Measurements from ENCODE around the gene PTPN23. TPM values are rescaled to one million over a fixed set of nuclear protein-coding genes. Genes with fewer than 3 reads are reported as not detected.

The PTPN23 gene
- polyA plus RNA-seq, 3 donors, result 1.2 to 13.7 (median 1.3) TPM

GRCh38 chr3:47380026-47380600, 708 bp upstream of the PTPN23 start:
- peak overlapping the region; percentile 97 for H3K4me2 ChIP-seq (replicated peaks; ENCODE audit: extremely low read depth, low read length, poor library complexity, severe bottlenecking)
- peak overlapping the region; percentile 88 for H2AFZ ChIP-seq (ENCODE audit: insufficient read depth, low read depth, low read length, poor library complexity, severe bottlenecking)
- H3K4me1 Mint-ChIP-seq, result peaks cover 56% of the 10 kb centered on the region
- peaks cover 64% of the 10 kb centered on the region for H3K79me2 ChIP-seq (ENCODE audit: insufficient read depth, low read length)
- TF ChIP-seq CTCF (IDR thresholded peaks at IDR 0.05), result no peak
- H3K36me3 ChIP-seq (replicated peaks in 1 of 2; ENCODE audit: control insufficient read depth in 1 of 2, insufficient read depth in 2 of 2, low read length in 2 of 2), result peaks cover 0 to 5% of the 10 kb centered on the region in 2 donors
- WGBS (ENCODE audit: insufficient coverage), result 1% methylated on average over 16 of the region's 23 CpGs
- H3K4me3 ChIP-seq (replicated peaks in 1 of 3; ENCODE audit: low read depth in 2 of 3, low read length in 3 of 3), result peak overlapping the region; percentile 92 to 99 (median 94)
- peaks cover 38% of the 10 kb centered on the region for H4K20me1 ChIP-seq (ENCODE audit: insufficient read depth, low read length)
- H3K4me1 ChIP-seq (ENCODE audit: control insufficient read depth in 1 of 2, insufficient read depth in 2 of 2, low read length in 2 of 2), result peaks cover 46 to 51% of the 10 kb centered on the region in 2 donors
- H3K27ac Mint-ChIP-seq, result peak overlapping the region; percentile 98 to 100 (median 99)
- H3K9me3 ChIP-seq (replicated peaks in 1 of 2; ENCODE audit: control insufficient read depth in 1 of 2, insufficient read depth in 1 of 2, low read length in 2 of 2), result no peaks in the 10 kb centered on the region
- H3K9ac ChIP-seq (ENCODE audit: insufficient read depth, low read length, poor library complexity, severe bottlenecking), result peak overlapping the region; percentile 93
- intact Hi-C loops (cut with micrococcal nuclease), result loop anchor here (2.0 to 10.0 kb wide), 2 partner anchors 95 to 97 kb away; partner anchors contain the start of genes KIF9 (in 2 of the 2) and KLHL18 (in 2 of the 2)
- H3K27ac ChIP-seq (ENCODE audit: low read depth in 1 of 2, low read length in 2 of 2), result peak overlapping the region; percentile 97 to 98
- H3K27me3 ChIP-seq (ENCODE audit: control insufficient read depth in 2 of 2, insufficient read depth in 2 of 2, low read length in 2 of 2), result no peaks in the 10 kb centered on the region
- DNase-seq, result no peak
- H3K36me3 Mint-ChIP-seq, result peaks cover 6 to 13% of the 10 kb centered on the region in 2 donors
- peak overlapping the region; percentile 97 to 99 for H3K4me3 Mint-ChIP-seq
- no peaks in the 10 kb centered on the region for H3K9me3 Mint-ChIP-seq
- H3K27me3 Mint-ChIP-seq (ENCODE audit: low read depth in 3 of 3), result peaks cover 0 to 2% (median 0%) of the 10 kb centered on the region in 3 donors

- intact Hi-C loops (cut with micrococcal nuclease), result loop anchor here (2.0 to 10.0 kb wide), 2 partner anchors 97 to 99 kb away; partner anchors contain the start of genes KIF9 (in 2 of the 2) and KLHL18 (in 2 of the 2)
- H3K4me1 ChIP-seq (ENCODE audit: control insufficient read depth in 1 of 2, insufficient read depth in 2 of 2, low read length in 2 of 2), result peaks cover 42 to 49% of the 10 kb centered on the region in 2 donors
- Mint-ChIP-seq H3K4me1 (peaks cover 57% of the 10 kb centered on the region), H3K27me3 (ENCODE audit: low read depth in 3 of 3) (peaks cover 0 to 2% (median 0%) of the 10 kb centered on the region in 3 donors), H3K36me3 (peaks cover 11 to 22% of the 10 kb centered on the region in 2 donors), H3K9me3 (no peaks in the 10 kb centered on the region), H3K27ac (peak overlapping the region; percentile 98 to 100 (median 99)), H3K4me3 (peak overlapping the region; percentile 97 to 99)
- H3K27me3 ChIP-seq (ENCODE audit: control insufficient read depth in 2 of 2, insufficient read depth in 2 of 2, low read length in 2 of 2), result no peaks in the 10 kb centered on the region
- H4K20me1 ChIP-seq (ENCODE audit: insufficient read depth, low read length), result peaks cover 53% of the 10 kb centered on the region
- H3K9ac ChIP-seq (ENCODE audit: insufficient read depth, low read length, poor library complexity, severe bottlenecking), result peak overlapping the region; percentile 93
- DNase-seq, result peak; percentile 65 to 87 (median 76)
- peak overlapping the region; percentile 88 for H2AFZ ChIP-seq (ENCODE audit: insufficient read depth, low read depth, low read length, poor library complexity, severe bottlenecking)
- H3K4me3 ChIP-seq (replicated peaks in 1 of 3; ENCODE audit: low read depth in 2 of 3, low read length in 3 of 3), result peak overlapping the region; percentile 92 to 99 (median 94)
- peak overlapping the region; percentile 97 to 98 for H3K27ac ChIP-seq (ENCODE audit: low read depth in 1 of 2, low read length in 2 of 2)
- peak overlapping the region; percentile 97 for H3K4me2 ChIP-seq (replicated peaks; ENCODE audit: extremely low read depth, low read length, poor library complexity, severe bottlenecking)
- no peaks in the 10 kb centered on the region for H3K9me3 ChIP-seq (replicated peaks in 1 of 2; ENCODE audit: control insufficient read depth in 1 of 2, insufficient read depth in 1 of 2, low read length in 2 of 2)
- 7% methylated on average over 38 of the region's 44 CpGs for WGBS (ENCODE audit: insufficient coverage)
- peaks cover 78% of the 10 kb centered on the region for H3K79me2 ChIP-seq (ENCODE audit: insufficient read depth, low read length)
- no peak for TF ChIP-seq CTCF (IDR thresholded peaks at IDR 0.05)
- peaks cover 2 to 19% of the 10 kb centered on the region in 2 donors for H3K36me3 ChIP-seq (replicated peaks in 1 of 2; ENCODE audit: control insufficient read depth in 1 of 2, insufficient read depth in 2 of 2, low read length in 2 of 2)
These were observed 716 bp downstream of the PTPN23 start for GRCh38 chr3:47381317-47382157.
